ENCODE results near the gene GPR137C. TPM values are rescaled to one million over a fixed set of nuclear protein-coding genes. Genes with fewer than 3 reads are reported as not detected.

GPR137C gene
- total and polyA plus RNA-seq, 3 donors from 2014 or later = 2.9 to 9.4 (median 7.1) TPM

DNA sequence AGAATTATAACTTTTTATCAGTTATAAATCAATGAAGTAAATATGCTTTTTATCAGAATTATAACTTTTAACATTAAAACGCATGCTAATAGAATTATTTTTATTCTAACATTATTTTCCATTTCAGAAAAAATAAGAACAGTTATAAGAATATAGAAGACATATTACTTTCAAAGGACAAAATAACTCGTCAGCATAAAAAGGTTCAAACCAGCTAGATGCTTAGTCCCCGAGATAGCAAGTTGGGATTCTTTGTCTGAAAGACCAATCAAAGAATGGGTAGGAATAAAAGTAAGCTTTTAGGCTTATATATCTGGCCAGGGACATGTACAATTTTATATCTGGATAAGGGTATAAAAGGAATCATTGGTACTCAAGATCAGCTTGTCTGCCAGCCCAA is 66.0 kb downstream of the GPR137C start:
- Histone ChIP-seq H3K36me3 (ENCODE audit: low read depth, missing control alignments) (no peaks in the 10 kb centered on the region), H3K27me3 (no peaks in the 10 kb centered on the region), H3K9me3 (no peaks in the 10 kb centered on the region), H3K4me1 (no peaks in the 10 kb centered on the region), H3K4me3 (no peak overlapping the region), H3K27ac (no peak overlapping the region)
- WGBS, 2 donors = 91 to 95% methylated on average over 3 of the region's 3 CpGs
- no peak for DNase-seq
- intact Hi-C loops (cut with DNase I; ENCODE audit: low total_unique reads) = no loop called here
- no peak for TF ChIP-seq POLR2A (IDR thresholded peaks at IDR 0.05)
- TF ChIP-seq CTCF (IDR thresholded peaks at IDR 0.05) = no peak

- Histone ChIP-seq H3K4me3 (no peak overlapping the region), H3K27ac (no peak overlapping the region), H3K27me3 (no peaks in the 10 kb centered on the region), H3K9me3 (no peaks in the 10 kb centered on the region), H3K4me1 (no peaks in the 10 kb centered on the region), H3K36me3 (ENCODE audit: low read depth, missing control alignments) (no peaks in the 10 kb centered on the region)
- WGBS, 2 donors = 91 to 100% methylated on average over 1 of the region's 1 CpG
- no peak for TF ChIP-seq POLR2A (IDR thresholded peaks at IDR 0.05)
- no peak for TF ChIP-seq CTCF (IDR thresholded peaks at IDR 0.05)
- intact Hi-C loops (cut with DNase I; ENCODE audit: low total_unique reads) = no loop called here
- no peak for DNase-seq
These were observed 67.1 kb downstream of the GPR137C start for GRCh38 chr14:52619687-52620086.

DNA sequence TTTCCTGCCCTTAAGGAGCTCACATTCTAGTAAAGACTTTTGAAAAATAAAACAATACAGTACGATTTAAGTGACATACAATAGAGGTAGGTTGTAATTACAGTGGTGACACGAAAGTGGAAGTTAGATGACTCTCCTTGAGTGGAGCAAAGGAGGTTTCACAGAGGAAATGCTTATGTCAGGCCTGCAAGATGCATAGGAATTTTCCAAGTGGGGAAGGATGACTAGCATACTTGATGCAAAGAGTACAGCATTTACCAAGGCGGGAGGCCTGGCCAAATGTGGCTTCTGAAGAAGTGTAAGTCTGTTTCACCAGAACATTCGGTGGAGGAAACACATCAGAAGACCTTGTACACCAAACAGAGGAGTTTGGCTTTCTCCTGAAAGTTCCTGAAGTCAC is 87.5 kb downstream of the GPR137C start:
- no peak for DNase-seq
- Histone ChIP-seq H3K36me3 (ENCODE audit: low read depth, missing control alignments) (no peaks in the 10 kb centered on the region), H3K27me3 (no peaks in the 10 kb centered on the region), H3K9me3 (no peaks in the 10 kb centered on the region), H3K4me1 (no peaks in the 10 kb centered on the region), H3K27ac (no peak overlapping the region), H3K4me3 (no peak overlapping the region)
- no peak for TF ChIP-seq POLR2A (IDR thresholded peaks at IDR 0.05)
- no peak for TF ChIP-seq CTCF (IDR thresholded peaks at IDR 0.05)
- intact Hi-C loops (cut with DNase I; ENCODE audit: low total_unique reads) = no loop called here
- WGBS, 2 donors = 91 to 95% methylated on average over 4 of the region's 4 CpGs

GRCh38 chr14:52641745-52642144 is 89.1 kb downstream of the GPR137C start:
- H3K27ac ChIP-seq = no peak overlapping the region
- no peak for DNase-seq
- no peak overlapping the region for H3K4me3 ChIP-seq
- no peaks in the 10 kb centered on the region for H3K36me3 ChIP-seq (ENCODE audit: low read depth, missing control alignments)
- WGBS, 2 donors = 82 to 95% methylated on average over 1 of the region's 1 CpG
- H3K9me3 ChIP-seq = no peaks in the 10 kb centered on the region
- intact Hi-C loops (cut with DNase I; ENCODE audit: low total_unique reads) = no loop called here
- TF ChIP-seq CTCF (IDR thresholded peaks at IDR 0.05) (no peak), POLR2A (IDR thresholded peaks at IDR 0.05) (no peak)
- no peaks in the 10 kb centered on the region for H3K27me3 ChIP-seq
- H3K4me1 ChIP-seq = no peaks in the 10 kb centered on the region

- intact Hi-C loops (cut with DNase I; ENCODE audit: low total_unique reads) = no loop called here
- 95 to 96% methylated on average over 1 of the region's 1 CpG for WGBS, 2 donors
- Histone ChIP-seq H3K4me3 (no peak overlapping the region), H3K36me3 (ENCODE audit: low read depth, missing control alignments) (no peaks in the 10 kb centered on the region), H3K27ac (no peak overlapping the region), H3K9me3 (no peaks in the 10 kb centered on the region), H3K4me1 (no peaks in the 10 kb centered on the region), H3K27me3 (no peaks in the 10 kb centered on the region)
- no peak for DNase-seq
- no peak for TF ChIP-seq CTCF (IDR thresholded peaks at IDR 0.05)
- TF ChIP-seq POLR2A (IDR thresholded peaks at IDR 0.05) = no peak
These were observed 96.9 kb downstream of the GPR137C start for GRCh38 chr14:52649511-52649910.
